NT2/D1 (cell line): ENCODE results near the gene CRIP3.

Experiments
- YY1 ChIP-seq: IDR thresholded peaks from 2 replicates; pipeline ENCODE4 v1.6.1; 2011; ENCODE audit not compliant: insufficient read length, insufficient read depth
- ZNF274 ChIP-seq: IDR thresholded peaks from 2 replicates; pipeline ENCODE4 v1.6.1; 2011; ENCODE audit warnings: mild to moderate bottlenecking, low read depth, low read length

GRCh38 chr6:43292341-43292740 is 16.3 kb downstream of the CRIP3 start:
- no peak for TF ChIP-seq ZNF274
- no peak for TF ChIP-seq YY1
